PC-9 (cell line): Measurements from ENCODE around the gene ANKRD33. TPM values are rescaled to one million over a fixed set of nuclear protein-coding genes. Genes with fewer than 3 reads are reported as not detected.

Experiments
- BruUV-seq: library from RNA; stranded (reverse); fragments of 400-500 nt; replicated peaks from 2 replicates; lab custom pipeline; 2021; lab: Mats Ljungman, UMichigan
- CTCF ChIA-PET: fragments of 300-600 bp; sonication (Branson Sonifier 250); formaldehyde crosslinking; loops from one replicate; lab custom pipeline; 2022; ENCODE audit warnings: antibody characterized with exemption; lab: Charles Lee
- POLR2A ChIA-PET: fragments of 300-600 bp; sonication (Branson Sonifier 250); formaldehyde crosslinking; loops from one replicate; lab custom pipeline; 2022; ENCODE audit warnings: antibody characterized with exemption; ENCODE audit not compliant: unreplicated experiment; lab: Charles Lee
- DNase-seq, 2 experiments: peaks; one replicate each; pipeline versions ENCODE4 v3.0.0 to v3.0.0-alpha.2; 2015 to 2022; ENCODE audit warnings: mixed read lengths in 1 of 2
- H2AFZ ChIP-seq: fragments of 200-600 bp; sonication (generic); 2 replicates; pipeline ENCODE4 v1.8.1; 2017; ENCODE audit warnings: antibody characterized with exemption
- H3F3A ChIP-seq: fragments of 200-600 bp; sonication (generic); 2 replicates; pipeline ENCODE4 v1.8.1; 2017; ENCODE audit warnings: antibody characterized with exemption, mild to moderate bottlenecking, low read depth; ENCODE audit not compliant: insufficient read depth
- H3K27ac ChIP-seq: fragments of 200-600 bp; sonication (generic); 2 replicates; pipeline ENCODE4 v1.6.1; 2016; ENCODE audit warnings: mixed run types
- H3K27me3 ChIP-seq: fragments of 200-600 bp; sonication (generic); 2 replicates; pipeline ENCODE4 v1.6.1; 2016; ENCODE audit warnings: low read depth, mixed run types; ENCODE audit not compliant: insufficient read depth
- H3K36me3 ChIP-seq: fragments of 200-600 bp; sonication (generic); 2 replicates; pipeline ENCODE4 v1.6.1; 2016; ENCODE audit warnings: low read depth, mixed run types
- H3K4me1 ChIP-seq: fragments of 200-600 bp; sonication (generic); replicated peaks from 2 replicates; pipeline ENCODE4 v1.6.1; 2016; ENCODE audit warnings: mixed run types; ENCODE audit not compliant: insufficient read depth
- H3K4me2 ChIP-seq: fragments of 200-600 bp; sonication (generic); 2 replicates; pipeline ENCODE4 v1.6.1; 2017; ENCODE audit warnings: mixed run types
- H3K4me3 ChIP-seq: fragments of 200-600 bp; sonication (generic); 2 replicates; pipeline ENCODE4 v1.6.1; 2016; ENCODE audit warnings: mixed run types
- H3K79me2 ChIP-seq: fragments of 200-600 bp; sonication (generic); 2 replicates; pipeline ENCODE4 v1.6.1; 2017; ENCODE audit warnings: low read depth, mixed run types
- H3K9me2 ChIP-seq: fragments of 200-600 bp; sonication (generic); 2 replicates; pipeline ENCODE4 v1.8.1; 2017; ENCODE audit warnings: mild to moderate bottlenecking; ENCODE audit not compliant: insufficient read depth
- H3K9me3 ChIP-seq: fragments of 200-600 bp; sonication (generic); 2 replicates; pipeline ENCODE4 v1.8.1; 2016; ENCODE audit warnings: low read depth; ENCODE audit not compliant: insufficient read depth
- H4K20me1 ChIP-seq: fragments of 200-600 bp; sonication (generic); 2 replicates; pipeline ENCODE4 v1.8.1; 2017; ENCODE audit not compliant: insufficient read depth
- EZH2 ChIP-seq: fragments of 200-600 bp; sonication (generic); IDR thresholded peaks from 2 replicates; pipeline ENCODE4 v1.8.0; 2017; ENCODE audit warnings: antibody characterized with exemption, low read depth
- intact Hi-C: fragments of 100-400 bp; cut with micrococcal nuclease; formaldehyde crosslinking; loops from one replicate; pipeline ENCODE4 v1.10.0; 2022; ENCODE audit not compliant: unreplicated experiment
- total RNA-seq: library from RNA; stranded (reverse); gene quantifications from 2 replicates; pipeline ENCODE4 v1.2.3, GENCODE V29; 2021
- TF ChIP-seq, protein P1 (sequence below): fragments of 200-600 bp; sonication (generic); conservative IDR thresholded peaks from 2 replicates; pipeline ENCODE4 v1.6.1; 2017; ENCODE audit warnings: mixed run types, antibody characterized with exemption, mild to moderate bottlenecking, moderate library complexity

The ANKRD33 gene
- total RNA-seq, 1 experiment from 2014 or later: not detected

GRCh38 chr12:51901881-51902280 lies 14.0 kb downstream of the ANKRD33 start:
- no TSS peak for BruUV-seq
- Histone ChIP-seq H3K9me2 (no peaks in the 10 kb centered on the region), H3K4me1 (no peaks in the 10 kb centered on the region), H3K36me3 (no peaks in the 10 kb centered on the region), H4K20me1 (no peaks in the 10 kb centered on the region), H3K27ac (no peak overlapping the region), H3K9me3 (no peaks in the 10 kb centered on the region), H3K4me2 (no peak overlapping the region), H3F3A (no peaks in the 10 kb centered on the region), H3K4me3 (no peak overlapping the region), H3K79me2 (no peaks in the 10 kb centered on the region), H2AFZ (no peak overlapping the region), H3K27me3 (peaks cover 69% of the 10 kb centered on the region)
- TF ChIP-seq, protein P1, sequence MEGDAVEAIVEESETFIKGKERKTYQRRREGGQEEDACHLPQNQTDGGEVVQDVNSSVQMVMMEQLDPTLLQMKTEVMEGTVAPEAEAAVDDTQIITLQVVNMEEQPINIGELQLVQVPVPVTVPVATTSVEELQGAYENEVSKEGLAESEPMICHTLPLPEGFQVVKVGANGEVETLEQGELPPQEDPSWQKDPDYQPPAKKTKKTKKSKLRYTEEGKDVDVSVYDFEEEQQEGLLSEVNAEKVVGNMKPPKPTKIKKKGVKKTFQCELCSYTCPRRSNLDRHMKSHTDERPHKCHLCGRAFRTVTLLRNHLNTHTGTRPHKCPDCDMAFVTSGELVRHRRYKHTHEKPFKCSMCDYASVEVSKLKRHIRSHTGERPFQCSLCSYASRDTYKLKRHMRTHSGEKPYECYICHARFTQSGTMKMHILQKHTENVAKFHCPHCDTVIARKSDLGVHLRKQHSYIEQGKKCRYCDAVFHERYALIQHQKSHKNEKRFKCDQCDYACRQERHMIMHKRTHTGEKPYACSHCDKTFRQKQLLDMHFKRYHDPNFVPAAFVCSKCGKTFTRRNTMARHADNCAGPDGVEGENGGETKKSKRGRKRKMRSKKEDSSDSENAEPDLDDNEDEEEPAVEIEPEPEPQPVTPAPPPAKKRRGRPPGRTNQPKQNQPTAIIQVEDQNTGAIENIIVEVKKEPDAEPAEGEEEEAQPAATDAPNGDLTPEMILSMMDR: no peak
- no peak for TF ChIP-seq EZH2
- no peak for DNase-seq
- POLR2A ChIA-PET: no interaction called here
- CTCF ChIA-PET: no interaction called here
- intact Hi-C loops: no loop called here

GRCh38 chr12:51904951-51905470 lies 17.1 kb downstream of the ANKRD33 start:
- intact Hi-C loops: no loop called here

DNA sequence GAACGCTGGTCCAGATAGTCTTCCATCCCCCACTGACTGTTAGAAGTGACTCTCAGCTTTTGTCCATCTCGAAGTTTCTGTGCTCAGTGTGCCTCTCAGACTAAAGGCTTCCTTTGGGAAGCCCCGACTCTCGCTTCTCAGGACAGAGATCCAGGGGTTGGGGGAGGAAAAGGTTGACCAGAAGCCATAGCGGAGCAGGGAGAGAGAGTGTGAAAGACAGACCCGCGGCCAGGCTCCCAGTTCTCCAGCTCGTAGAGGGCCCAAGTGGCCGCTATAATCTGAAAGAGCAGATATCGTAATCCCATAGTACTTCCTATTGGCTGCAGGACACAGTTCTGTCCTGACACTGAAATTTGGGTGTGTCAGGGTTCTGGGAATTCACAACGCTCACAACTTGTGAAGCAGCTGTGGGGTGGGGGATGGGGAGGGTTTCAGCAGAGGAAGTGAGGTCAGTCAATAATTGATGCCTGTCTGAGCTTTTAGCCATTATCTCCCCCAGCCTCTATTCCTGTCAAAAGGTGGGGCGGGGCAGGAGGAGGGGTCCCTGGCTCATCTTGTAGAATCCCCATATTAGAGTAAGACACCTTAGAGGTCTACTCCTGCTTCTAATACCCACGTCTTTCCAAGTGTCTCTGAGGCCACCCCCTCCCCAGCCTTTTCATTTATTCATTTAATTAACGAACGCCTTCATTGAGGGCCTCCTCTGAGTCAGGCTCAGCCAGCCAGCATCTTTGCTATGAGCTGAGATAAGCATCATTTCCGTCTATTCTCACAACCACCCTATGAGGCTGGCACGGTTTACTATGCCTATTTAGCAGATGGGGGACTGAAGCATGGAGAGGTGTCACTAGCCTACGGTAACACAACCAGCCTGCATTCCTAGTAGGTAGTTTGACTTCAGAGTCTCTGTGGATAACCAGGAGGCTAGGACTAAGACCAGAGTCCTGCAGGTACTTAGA lies 17.8 kb downstream of the ANKRD33 start:
- no peaks in the 10 kb centered on the region for H3K36me3 ChIP-seq
- TF ChIP-seq EZH2: no peak
- TF ChIP-seq, protein P1: no peak
- CTCF ChIA-PET: no interaction called here

More at GRCh38 chr12:51904951-51905470, 17.1 kb downstream of the ANKRD33 start:
- H3F3A ChIP-seq: no peaks in the 10 kb centered on the region
- peaks cover 66% of the 10 kb centered on the region for H3K27me3 ChIP-seq
- no peak overlapping the region for H2AFZ ChIP-seq
- BruUV-seq: no TSS peak
- H3K27ac ChIP-seq: no peak overlapping the region
- no peak for DNase-seq
- H3K36me3 ChIP-seq: no peaks in the 10 kb centered on the region
- H3K4me2 ChIP-seq: no peak overlapping the region
- TF ChIP-seq, protein P1: no peak
- no peak for TF ChIP-seq EZH2
- H4K20me1 ChIP-seq: no peaks in the 10 kb centered on the region
- ChIA-PET POLR2A (no interaction called here), CTCF (no interaction called here)
- H3K79me2 ChIP-seq: no peaks in the 10 kb centered on the region
- no peaks in the 10 kb centered on the region for H3K4me1 ChIP-seq
- H3K9me2 ChIP-seq: no peaks in the 10 kb centered on the region
- H3K4me3 ChIP-seq: no peak overlapping the region
- no peaks in the 10 kb centered on the region for H3K9me3 ChIP-seq

More for the DNA sequence above, 17.8 kb downstream of the ANKRD33 start:
- Histone ChIP-seq H3K9me2 (no peaks in the 10 kb centered on the region), H3K27me3 (peaks cover 70% of the 10 kb centered on the region), H3K79me2 (no peaks in the 10 kb centered on the region), H3K4me3 (no peak overlapping the region), H3K4me1 (no peaks in the 10 kb centered on the region), H3K9me3 (no peaks in the 10 kb centered on the region), H3K4me2 (no peak overlapping the region), H4K20me1 (no peaks in the 10 kb centered on the region), H3F3A (no peaks in the 10 kb centered on the region), H3K27ac (no peak overlapping the region), H2AFZ (no peak overlapping the region)
- intact Hi-C loops: no loop called here
- DNase-seq: no peak
- no TSS peak for BruUV-seq
- POLR2A ChIA-PET: no interaction called here
